Thyroid gland (tissue), 4 donors: ENCODE measurements around the gene CMKLR1. TPM values are rescaled to one million over a fixed set of nuclear protein-coding genes. Genes with fewer than 3 reads are reported as not detected.
A peak's percentile ranks its signal among the peaks of the same experiment; 100 is the strongest.

Experiments
- DNase-seq, 2 donors: peaks; one replicate each; pipeline ENCODE4 v3.0.0-alpha.2; 2019
- H3K27ac ChIP-seq, 3 donors: fragments of 200-600 bp; sonication (generic); 1 replicate in 2 of 3; 2 replicates in 1 of 3; pipeline ENCODE4 v1.5.1; 2016 to 2019; ENCODE audit warnings: mild to moderate bottlenecking in 1 of 3, moderate library complexity in 1 of 3
- H3K27me3 ChIP-seq: fragments of 200-600 bp; sonication (generic); one replicate; pipeline ENCODE4 v1.5.1; 2019
- H3K36me3 ChIP-seq, 2 donors: fragments of 200-600 bp; sonication (generic); one replicate each; pipeline ENCODE4 v1.5.1; 2016 to 2019
- H3K4me1 ChIP-seq, 2 donors: fragments of 200-600 bp; sonication (generic); one replicate each; pipeline ENCODE4 v1.5.1; 2017 to 2019
- H3K4me3 ChIP-seq, 3 donors: fragments of 200-600 bp; sonication (generic); replicated peaks in 1 of 3; 1 replicate in 2 of 3; 2 replicates in 1 of 3; pipeline ENCODE4 v1.5.1; 2016; ENCODE audit warnings: mild to moderate bottlenecking in 1 of 3
- H3K9me3 ChIP-seq: fragments of 200-600 bp; sonication (generic); one replicate; pipeline ENCODE4 v1.5.1; 2017
- POLR2A ChIP-seq, 2 donors: fragments of 450-650 bp; IDR thresholded peaks; one replicate each; pipeline ENCODE4 v1.6.1; 2017; ENCODE audit warnings: antibody characterized with exemption in 2 of 2, mild to moderate bottlenecking in 2 of 2, moderate library complexity in 1 of 2
- WGBS, 2 donors: methylation state at CpG; one replicate each; pipeline ENCODE4 v1.1.5; 2017; 5-methylcytosine and 5-hydroxymethylcytosine counted together
- intact Hi-C: fragments of 100-400 bp; cut with DNase I; formaldehyde crosslinking; loops from one replicate; pipeline ENCODE4 v1.15.1; 2023
- total RNA-seq, 4 donors: library from RNA; depleted of rRNA; stranded (reverse); fragments of >200 nt; gene quantifications; one replicate each; pipeline ENCODE4 v1.2.3, GENCODE V29; 2016
- TF ChIP-seq, protein P1 (sequence below), 6 experiments: fragments of 200-600 bp in 3 of 6; fragments of 450-650 bp in 3 of 6; sonication (generic) in 3 of 6; IDR thresholded peaks; one replicate each; pipeline ENCODE4 v1.5.1; 2016 to 2019; ENCODE audit warnings: antibody characterized with exemption in 6 of 6, mild to moderate bottlenecking in 2 of 6, inconsistent platforms in 1 of 6, moderate library complexity in 1 of 6

Gene CMKLR1, protein sequence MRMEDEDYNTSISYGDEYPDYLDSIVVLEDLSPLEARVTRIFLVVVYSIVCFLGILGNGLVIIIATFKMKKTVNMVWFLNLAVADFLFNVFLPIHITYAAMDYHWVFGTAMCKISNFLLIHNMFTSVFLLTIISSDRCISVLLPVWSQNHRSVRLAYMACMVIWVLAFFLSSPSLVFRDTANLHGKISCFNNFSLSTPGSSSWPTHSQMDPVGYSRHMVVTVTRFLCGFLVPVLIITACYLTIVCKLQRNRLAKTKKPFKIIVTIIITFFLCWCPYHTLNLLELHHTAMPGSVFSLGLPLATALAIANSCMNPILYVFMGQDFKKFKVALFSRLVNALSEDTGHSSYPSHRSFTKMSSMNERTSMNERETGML
- 10 to 100 TPM in 2 of 4 donors, 1 to 10 TPM in 2; 6.3 to 15.8 (median 12.2) TPM for total RNA-seq

GRCh38 chr12:108338915-108339657, at the start of gene CMKLR1:
CMKLR1 (minus strand) TSS chr12:108339311; CDS start chr12:108293591, 45,720 bp downstream.
- Histone ChIP-seq H3K36me3 (no peaks in the 10 kb centered on the region), H3K4me3 (peak within 1 kb of the TSS in 1 of 3 donors; percentile 17), H3K27me3 (no peaks in the 10 kb centered on the region), H3K4me1 (peaks cover 6 to 7% of the 10 kb centered on the region in 2 donors), H3K27ac (peak within 1 kb of the TSS; percentile 2 to 63 (median 27)), H3K9me3 (no peaks in the 10 kb centered on the region)
- DNase-seq: peak; percentile 12 to 14
- no peak for TF ChIP-seq POLR2A (IDR thresholded peaks at IDR 0.05)
- TF ChIP-seq, protein P1, sequence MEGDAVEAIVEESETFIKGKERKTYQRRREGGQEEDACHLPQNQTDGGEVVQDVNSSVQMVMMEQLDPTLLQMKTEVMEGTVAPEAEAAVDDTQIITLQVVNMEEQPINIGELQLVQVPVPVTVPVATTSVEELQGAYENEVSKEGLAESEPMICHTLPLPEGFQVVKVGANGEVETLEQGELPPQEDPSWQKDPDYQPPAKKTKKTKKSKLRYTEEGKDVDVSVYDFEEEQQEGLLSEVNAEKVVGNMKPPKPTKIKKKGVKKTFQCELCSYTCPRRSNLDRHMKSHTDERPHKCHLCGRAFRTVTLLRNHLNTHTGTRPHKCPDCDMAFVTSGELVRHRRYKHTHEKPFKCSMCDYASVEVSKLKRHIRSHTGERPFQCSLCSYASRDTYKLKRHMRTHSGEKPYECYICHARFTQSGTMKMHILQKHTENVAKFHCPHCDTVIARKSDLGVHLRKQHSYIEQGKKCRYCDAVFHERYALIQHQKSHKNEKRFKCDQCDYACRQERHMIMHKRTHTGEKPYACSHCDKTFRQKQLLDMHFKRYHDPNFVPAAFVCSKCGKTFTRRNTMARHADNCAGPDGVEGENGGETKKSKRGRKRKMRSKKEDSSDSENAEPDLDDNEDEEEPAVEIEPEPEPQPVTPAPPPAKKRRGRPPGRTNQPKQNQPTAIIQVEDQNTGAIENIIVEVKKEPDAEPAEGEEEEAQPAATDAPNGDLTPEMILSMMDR (IDR thresholded peaks at IDR 0.05): no peak
- intact Hi-C loops: no loop called here
- 10 to 13% methylated on average over 14 to 24 of the region's 24 CpGs for WGBS, 2 donors

DNA sequence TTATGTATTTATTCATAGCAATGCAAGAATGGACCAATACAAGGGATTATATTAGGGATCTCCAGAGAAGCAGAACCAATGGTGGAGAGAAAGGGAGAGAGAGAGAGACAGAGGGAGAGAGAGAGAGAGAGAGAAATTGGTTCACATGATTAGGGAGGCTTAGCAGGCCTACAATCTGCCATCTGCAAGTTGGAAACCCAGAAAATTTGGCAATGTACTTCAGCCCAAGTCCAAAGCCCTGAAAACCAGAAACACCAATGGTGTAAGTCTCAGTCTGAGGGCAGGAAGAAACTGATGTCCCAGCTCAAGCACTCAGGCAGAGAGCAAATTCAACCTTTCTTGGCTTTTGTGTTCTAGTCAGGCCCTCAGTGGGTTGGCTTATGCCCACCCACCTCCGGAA, 48.7 kb upstream of the CMKLR1 start:
- H3K4me1 ChIP-seq: no peaks in the 10 kb centered on the region
- no peak for DNase-seq
- TF ChIP-seq POLR2A (IDR thresholded peaks at IDR 0.05): no peak
- TF ChIP-seq, protein P1 (IDR thresholded peaks at IDR 0.05): no peak
- no peak overlapping the region for H3K27ac ChIP-seq
- no peaks in the 10 kb centered on the region for H3K36me3 ChIP-seq
- WGBS, 2 donors: 78% methylated on average over 1 of the region's 1 CpG
- no peaks in the 10 kb centered on the region for H3K27me3 ChIP-seq
- H3K9me3 ChIP-seq: no peaks in the 10 kb centered on the region
- intact Hi-C loops: no loop called here
- no peak overlapping the region for H3K4me3 ChIP-seq

DNA sequence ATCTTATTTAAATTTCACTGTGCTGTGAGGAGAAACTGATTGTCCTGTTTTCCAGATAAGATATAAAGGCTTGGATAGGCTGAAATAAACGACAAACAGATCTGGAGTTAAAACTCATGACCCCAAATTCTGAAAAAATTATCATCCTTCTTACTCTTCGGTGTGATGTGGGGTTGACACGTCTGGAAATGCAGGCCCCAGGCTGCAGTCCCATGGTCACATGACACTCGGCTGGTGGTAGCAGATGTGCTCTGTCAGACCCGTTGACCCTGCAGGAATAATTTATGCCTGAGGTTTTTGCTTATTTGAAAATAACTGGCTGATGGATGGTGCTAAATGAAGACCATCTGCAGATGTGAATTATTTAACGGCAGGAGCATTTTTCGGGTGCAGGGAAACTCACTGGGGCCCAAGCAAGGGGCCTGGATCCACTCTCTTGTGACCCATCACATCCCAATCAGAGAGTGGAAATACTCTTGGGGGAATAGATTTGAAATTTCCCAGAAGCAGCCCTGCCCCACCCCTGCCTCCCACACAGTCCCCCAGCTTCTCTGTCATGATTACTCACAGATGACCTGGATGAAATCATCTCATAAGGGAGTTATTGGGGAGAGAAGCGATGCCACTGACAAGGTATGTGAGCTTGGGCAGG, 47.7 kb upstream of the CMKLR1 start:
- 43 to 54% methylated on average over 8 of the region's 8 CpGs for WGBS, 2 donors
- Histone ChIP-seq H3K36me3 (no peaks in the 10 kb centered on the region), H3K4me1 (no peaks in the 10 kb centered on the region), H3K27ac (no peak overlapping the region), H3K4me3 (no peak overlapping the region), H3K27me3 (no peaks in the 10 kb centered on the region), H3K9me3 (no peaks in the 10 kb centered on the region)
- intact Hi-C loops: no loop called here
- TF ChIP-seq, protein P1 (IDR thresholded peaks at IDR 0.05): no peak
- TF ChIP-seq POLR2A (IDR thresholded peaks at IDR 0.05): no peak
- DNase-seq: no peak

DNA sequence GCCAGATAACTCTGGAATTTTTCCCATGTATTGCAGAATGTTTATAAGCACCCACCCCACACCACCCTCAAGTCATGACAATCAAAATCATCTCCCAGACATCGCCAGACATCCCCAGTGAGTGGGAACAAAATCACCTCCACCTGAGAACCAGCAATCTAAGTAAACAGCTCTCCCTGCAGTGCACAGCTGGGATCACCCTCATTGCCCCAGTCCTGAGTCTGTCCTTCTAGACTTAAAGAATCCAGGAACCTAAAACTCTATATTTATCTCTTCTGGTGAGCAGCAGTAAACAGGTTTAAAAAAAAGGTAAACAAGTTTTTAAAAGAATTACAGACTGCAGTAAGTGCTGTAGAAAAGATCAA, 43.3 kb upstream of the CMKLR1 start:
- no peaks in the 10 kb centered on the region for H3K9me3 ChIP-seq
- no peaks in the 10 kb centered on the region for H3K27me3 ChIP-seq
- intact Hi-C loops: no loop called here
- H3K36me3 ChIP-seq: no peaks in the 10 kb centered on the region
- H3K27ac ChIP-seq: no peak overlapping the region
- 64 to 75% methylated on average over 1 of the region's 1 CpG for WGBS, 2 donors
- TF ChIP-seq, protein P1 (IDR thresholded peaks at IDR 0.05): no peak
- TF ChIP-seq POLR2A (IDR thresholded peaks at IDR 0.05): no peak
- no peaks in the 10 kb centered on the region for H3K4me1 ChIP-seq
- H3K4me3 ChIP-seq: no peak overlapping the region
- no peak for DNase-seq
